Inflammatory macrophage treated with lipopolysaccharide for 4 hours (primary cell): Measurements from ENCODE around the gene STAMBP.
"Not testable (repeated sequence)": the region's sequence is repeated elsewhere in the genome, so short reads cannot be mapped to it uniquely, and the experiment has no call there.

Experiments
- DNase-seq: peaks from one replicate; pipeline ENCODE4 v3.0.0-alpha.2; 2020

Gene STAMBP

DNA sequence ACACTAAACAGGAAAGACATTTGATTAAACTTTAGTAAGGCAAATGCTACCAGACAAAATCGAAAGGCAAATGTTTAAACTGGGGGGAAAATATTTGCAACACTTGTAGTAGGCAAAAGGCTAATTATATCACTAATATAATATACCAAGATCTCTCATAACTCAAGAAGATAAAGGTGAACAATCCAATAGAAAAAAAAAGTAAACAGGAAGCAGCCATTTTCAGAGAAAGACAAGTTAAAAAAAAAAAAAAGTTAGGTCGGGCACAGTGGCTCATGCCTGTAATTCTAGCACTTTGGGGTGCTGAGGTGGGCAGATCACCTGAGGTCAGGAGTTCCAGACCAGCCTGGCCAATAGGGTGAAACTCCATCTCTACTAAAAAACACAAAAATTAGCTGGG, 59.6 kb downstream of the STAMBP start:
- no peak for DNase-seq

DNA sequence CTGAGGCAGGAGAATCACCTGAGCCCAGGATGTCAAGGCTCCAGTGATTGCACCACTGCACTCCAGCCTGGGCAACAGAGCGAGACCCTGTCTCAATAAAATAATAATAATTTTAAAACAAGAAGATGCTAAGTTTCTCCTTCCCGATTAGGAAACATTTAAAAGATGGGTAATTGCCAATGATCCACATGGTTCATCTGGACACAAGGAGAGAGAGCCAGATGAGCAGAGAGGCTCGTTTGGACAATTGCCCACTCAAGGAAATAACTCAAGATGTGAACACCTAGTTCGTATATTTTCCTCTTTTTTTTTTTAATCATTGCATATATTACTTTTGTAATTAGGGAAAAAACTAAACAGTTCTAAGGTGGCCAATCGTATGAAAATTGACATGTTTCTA, 60.4 kb downstream of the STAMBP start:
- no peak for DNase-seq

DNA sequence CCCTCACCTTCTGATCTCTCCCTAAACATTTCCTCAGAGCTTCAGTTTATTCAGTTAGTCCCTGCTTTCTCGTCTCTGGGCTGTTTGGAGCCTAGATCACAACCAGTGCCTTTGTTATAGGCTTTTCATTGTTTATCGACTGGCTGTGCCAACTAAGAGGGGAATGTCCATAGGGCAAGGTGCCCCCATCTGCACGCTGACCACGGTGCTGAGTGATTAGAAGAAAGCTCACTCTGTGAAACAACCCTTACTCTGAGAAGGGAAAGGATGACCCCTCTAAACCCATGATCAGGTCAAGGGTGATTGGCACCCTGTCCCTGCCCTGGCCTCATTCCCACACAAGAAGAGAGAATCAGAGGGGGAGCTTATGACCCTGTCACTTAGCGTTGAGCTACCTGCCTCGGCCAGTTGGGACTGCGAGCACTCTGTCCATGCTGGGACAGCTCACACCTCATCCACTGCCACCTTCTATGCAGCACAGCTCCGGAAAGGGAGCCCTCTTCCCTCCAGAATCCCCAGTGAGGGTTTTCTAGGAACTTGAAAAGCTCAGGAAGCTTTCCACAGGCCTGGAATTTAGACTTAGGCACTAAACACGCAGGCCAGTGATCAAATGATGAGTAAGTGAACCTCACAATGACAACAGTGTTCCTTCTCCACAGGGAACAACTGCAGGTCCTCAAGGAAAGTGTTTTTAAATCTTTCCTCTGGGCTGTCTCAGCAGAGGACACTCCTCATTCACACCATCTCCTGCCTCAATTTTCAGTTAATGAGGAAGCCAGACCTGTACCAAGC, 61.7 kb downstream of the STAMBP start:
- DNase-seq = no peak

DNA sequence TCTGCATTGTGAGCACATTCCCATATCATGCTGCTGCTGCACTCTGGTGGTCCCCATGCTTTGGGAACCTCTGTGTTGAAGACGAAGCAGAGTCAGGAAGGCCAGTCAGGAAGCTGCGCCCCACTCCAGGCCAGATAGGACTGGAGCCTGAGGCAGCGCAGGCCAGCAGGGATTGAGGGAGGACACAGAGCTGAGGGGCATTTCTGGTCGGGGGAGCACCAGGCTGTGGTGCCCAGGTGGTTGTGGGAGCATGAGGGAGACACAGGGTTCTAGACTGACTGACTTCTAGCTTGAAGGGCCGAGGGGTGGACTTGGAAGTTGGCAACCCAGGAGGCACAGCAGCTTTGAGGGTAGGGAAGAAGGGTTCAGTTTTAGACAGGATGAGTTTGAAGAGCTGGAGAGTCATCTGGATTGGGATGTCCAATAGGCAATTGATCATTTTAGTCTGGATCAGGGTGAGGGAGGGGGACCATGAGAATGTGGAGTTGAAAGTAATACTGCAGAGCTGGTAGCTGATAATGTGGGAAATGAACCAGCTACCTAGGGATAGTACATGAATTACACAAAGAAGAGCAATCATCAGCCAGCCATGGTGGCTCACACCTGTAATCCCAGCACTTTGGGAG, 62.6 kb downstream of the STAMBP start:
- DNase-seq = no peak

- DNase-seq = no peak
Observed at GRCh38 chr2:73892631-73893329, 64.0 kb downstream of the STAMBP start, which contains the start of gene ACTG2. Gene ACTG2, plus strand, starts transcription at chr2:73893008. Its CDS starts 8,304 bp downstream, at chr2:73901312.

GRCh38 chr2:73893764-73894474, 65.2 kb downstream of the STAMBP start:
- DNase-seq = no peak

GRCh38 chr2:73894475-73894850, 65.7 kb downstream of the STAMBP start:
- no peak for DNase-seq

GRCh38 chr2:73894877-73895276, 66.1 kb downstream of the STAMBP start:
- DNase-seq = no peak

GRCh38 chr2:73895473-73895872, 66.7 kb downstream of the STAMBP start:
- DNase-seq = no peak

GRCh38 chr2:73896362-73897239, 67.8 kb downstream of the STAMBP start:
- DNase-seq = no peak

- no peak for DNase-seq
Observed at GRCh38 chr2:73897240-73897583, 68.5 kb downstream of the STAMBP start.

GRCh38 chr2:73897934-73898333, 69.2 kb downstream of the STAMBP start:
- no peak for DNase-seq

DNA sequence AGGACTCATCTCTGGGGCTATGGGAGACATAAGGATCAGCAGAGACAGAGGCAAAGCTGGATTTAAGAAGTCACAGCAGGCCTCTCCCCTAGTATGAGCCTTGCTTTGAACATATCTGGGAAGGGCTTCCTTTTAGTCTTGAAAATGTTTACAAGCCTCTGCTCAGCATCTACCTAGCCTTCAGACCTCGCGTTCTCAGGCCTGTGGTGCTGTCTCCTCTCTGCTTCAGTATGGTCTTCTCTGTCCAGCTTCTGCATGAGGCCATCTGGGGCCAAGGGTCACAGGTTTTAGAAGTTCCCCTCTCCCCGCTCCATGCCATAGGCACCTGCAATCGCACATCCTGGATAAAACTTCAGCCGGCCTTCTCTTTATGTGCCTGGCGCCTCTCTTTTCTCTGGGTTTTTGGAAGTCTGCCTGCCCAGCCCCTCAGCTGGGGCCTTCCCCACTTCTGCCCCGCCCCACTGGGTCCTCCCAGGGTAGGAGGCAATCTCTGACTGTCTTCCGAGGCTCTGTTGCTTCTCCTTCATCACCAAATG, 71.1 kb downstream of the STAMBP start:
- DNase-seq = no peak

DNA sequence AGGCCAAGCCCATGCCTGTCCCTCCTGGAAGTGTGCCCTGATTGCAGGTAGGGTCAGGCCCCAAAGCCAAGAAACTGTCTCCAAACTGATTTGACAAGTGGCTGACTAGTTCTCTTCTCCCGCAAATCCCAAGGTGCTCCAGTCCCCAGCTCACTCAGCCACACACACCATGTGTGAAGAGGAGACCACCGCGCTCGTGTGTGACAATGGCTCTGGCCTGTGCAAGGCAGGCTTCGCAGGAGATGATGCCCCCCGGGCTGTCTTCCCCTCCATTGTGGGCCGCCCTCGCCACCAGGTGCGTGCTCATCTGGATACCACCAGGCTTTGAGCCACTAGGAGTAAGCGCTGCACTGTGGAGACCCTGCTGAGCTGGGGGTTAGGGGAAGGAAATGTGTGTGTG, 72.4 kb downstream of the STAMBP start:
- no peak for DNase-seq

DNA sequence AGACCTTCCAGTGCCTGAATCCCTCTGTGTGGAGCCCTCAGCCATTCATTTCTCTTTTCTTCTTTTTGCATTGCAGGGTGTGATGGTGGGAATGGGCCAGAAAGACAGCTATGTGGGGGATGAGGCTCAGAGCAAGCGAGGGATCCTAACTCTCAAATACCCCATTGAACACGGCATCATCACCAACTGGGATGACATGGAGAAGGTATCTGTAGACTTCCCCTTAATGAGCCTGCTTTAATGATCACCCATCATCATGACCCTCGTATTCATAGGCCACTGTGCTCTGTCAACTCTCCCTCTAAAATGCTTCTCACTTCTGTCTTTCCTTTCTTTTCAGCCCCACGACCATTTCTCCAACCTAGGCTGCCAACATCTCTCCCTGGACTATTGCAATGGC, 73.5 kb downstream of the STAMBP start:
- DNase-seq = no peak

DNA sequence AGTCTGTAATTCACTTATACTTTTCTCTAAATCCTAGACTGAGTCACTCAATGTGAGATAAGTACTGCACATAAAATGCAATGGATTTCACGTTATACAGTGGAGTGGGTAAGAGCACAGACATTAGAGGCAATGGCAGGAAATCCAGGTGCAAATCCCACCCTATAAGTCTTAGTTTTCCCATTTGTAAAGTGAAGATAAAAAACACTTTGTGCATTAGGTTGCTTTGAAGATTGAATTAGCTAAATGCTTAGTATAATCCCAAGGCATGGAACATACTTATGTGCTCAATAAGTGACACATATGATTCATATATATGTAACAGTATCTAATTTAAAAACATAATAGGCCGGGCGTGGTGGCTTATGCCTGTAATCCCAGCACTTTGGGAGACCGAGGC, 74.6 kb downstream of the STAMBP start:
- DNase-seq = no peak

GRCh38 chr2:73903949-73904613, 75.3 kb downstream of the STAMBP start:
- not testable (repeated sequence) for DNase-seq

GRCh38 chr2:73904952-73905351, 76.2 kb downstream of the STAMBP start:
- DNase-seq = no peak

DNA sequence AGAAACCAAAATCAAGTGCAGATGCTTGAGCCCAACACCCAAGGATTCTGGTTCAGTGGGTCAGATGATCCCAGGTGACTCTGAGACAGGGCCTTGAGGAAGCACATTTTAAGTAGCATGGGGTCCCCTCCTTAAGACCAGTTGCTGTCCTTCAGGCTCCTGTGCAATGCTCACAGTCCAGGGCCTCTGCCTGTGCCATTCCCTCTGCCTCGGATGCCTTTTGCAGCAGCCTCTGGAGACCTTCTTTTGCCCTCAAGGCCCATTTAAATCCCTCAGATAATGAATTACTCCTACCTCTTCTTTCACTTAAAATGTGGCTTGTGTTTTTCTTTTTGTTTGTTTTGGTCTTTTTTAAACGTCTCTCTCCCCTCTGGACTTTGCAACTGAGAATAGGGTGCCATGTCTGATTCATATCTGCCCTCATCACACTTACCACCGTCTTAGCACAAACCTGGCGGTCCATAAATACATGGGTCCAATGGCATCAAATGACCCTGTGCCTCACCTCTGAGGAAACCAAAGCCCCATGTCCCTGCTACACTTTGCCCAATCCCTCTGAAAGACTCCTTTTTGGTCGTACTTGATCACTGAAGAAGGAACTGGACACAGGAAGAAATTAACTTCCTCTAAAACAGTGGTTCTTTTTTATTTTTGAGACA, 78.2 kb downstream of the STAMBP start:
- DNase-seq = no peak

DNA sequence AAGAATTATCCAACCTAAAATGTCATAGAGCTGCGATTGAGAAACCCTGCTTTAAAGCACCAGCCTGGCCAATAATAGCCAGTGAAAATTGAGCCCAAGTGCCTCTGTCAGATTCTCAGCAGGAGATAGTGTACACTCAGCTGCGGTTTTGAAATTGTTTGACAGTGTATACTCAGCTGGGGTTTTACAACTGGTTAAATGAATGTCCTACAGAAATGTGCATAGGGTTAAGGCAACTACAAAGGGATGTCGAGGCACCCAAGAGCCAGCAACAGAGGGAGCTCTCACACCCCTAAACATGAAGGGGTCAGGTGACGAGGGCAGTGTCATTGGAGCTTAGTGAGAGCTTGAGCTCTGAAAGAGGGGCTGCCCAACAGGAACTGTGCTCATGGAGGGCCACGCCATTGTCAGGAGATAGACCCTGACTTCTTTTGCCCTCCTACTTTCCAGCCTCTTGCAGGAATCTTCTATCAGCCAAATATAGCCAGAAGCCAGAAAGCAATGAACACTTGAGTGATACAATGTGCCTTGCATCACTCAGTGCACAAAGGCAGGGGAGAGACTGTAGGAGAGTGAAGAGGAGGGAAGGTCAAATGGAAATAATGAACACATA, 79.2 kb downstream of the STAMBP start:
- peak; percentile 18 for DNase-seq
